COLO668 (cell line): ENCODE data around the gene GSE1.
A peak's percentile ranks its signal among the peaks of the same experiment; 100 is the strongest.

ENCODE experiments used
- DNase-seq: peaks from one replicate; lab custom pipeline; 2025; ENCODE audit not compliant: unreplicated experiment; lab: John Stamatoyannopoulos, UW

GSE1 gene

DNA sequence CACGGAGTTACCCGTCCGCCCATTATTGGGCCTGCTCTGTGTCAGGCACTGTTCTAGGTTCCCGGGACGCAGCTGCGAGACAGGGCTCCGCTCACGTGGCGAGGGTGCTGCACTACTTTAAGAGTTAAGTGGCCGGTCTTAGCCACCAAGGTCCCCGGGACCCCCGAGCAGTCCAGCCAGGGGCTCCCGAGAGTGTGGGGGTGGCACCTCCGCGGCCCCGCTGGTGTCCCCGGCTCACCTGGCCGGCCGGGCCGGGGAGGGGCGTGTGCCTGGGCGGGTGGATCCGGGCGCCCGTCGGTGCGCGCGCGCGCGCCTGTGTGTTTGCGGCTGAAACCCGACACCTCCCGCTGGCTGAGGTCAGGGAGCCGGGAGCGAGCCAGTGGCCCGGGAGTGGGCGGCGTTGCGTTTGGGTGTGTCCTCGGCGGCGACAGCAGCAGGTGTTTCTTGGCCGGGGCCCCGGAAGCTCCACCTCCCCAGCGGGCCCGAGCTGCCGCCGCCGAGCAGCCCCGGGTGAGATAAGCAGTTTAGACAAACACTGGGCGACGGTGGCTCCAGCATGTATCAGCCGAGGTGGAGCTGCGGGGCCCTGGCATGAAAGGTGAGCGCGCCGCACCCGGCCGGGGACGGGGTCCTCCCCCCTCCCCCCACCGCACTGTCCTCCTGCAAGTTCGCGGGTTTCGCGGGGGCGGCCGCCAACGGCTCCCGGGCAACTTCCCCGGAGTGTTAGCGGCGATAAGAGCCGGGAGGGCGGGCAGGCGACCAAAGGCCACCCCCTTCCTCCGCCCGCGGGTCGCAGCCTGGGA lies at the start of gene GSE1:
TSS of gene GSE1 (plus strand) at position 522 of the 803 bp plus-strand sequence. CDS start at position 592, 70 bp downstream.
- DNase-seq = peak; percentile 98

DNA sequence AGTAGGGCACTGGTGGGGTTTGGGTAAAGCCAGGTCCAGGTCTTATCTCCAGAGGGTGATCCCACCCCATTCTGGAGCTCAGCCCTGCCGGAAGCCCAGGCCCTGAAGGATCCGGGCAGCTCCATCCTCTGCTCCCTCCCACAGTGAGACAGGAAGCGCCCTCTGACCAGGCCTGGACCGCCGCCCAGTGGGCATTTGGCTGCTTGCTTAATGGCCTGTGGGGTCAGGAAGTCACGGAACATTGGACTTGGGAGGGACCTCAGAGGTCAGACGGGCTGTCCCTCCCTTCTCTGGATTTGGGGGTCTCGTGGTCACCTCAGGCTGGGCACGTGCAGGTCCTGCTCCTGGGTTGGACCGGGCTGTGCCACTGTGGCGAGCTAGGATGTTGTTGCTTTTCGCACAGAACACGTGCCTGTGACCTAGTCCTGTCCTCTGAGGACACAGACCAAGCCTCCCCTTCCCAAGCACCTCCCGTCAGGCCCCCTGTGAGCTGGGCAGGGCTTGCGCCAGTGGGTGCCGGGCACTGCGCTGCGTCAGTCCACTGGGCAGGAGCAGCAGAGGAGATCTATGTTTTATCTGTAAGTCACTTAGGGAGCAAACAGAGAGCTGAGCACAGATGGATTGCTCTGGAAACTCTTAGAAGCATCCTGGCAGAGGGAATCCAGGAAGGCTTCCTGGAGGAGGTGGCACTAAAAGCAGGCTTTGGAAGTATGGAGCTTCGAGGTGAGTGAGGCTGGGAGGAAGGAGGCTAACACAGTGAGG lies 49.4 kb upstream of the GSE1 start:
- DNase-seq = no peak

GRCh38 chr16:85564277-85565051 lies 48.7 kb upstream of the GSE1 start:
- DNase-seq = peak; percentile 30

GRCh38 chr16:85565340-85565739 lies 47.8 kb upstream of the GSE1 start:
- DNase-seq = no peak

DNA sequence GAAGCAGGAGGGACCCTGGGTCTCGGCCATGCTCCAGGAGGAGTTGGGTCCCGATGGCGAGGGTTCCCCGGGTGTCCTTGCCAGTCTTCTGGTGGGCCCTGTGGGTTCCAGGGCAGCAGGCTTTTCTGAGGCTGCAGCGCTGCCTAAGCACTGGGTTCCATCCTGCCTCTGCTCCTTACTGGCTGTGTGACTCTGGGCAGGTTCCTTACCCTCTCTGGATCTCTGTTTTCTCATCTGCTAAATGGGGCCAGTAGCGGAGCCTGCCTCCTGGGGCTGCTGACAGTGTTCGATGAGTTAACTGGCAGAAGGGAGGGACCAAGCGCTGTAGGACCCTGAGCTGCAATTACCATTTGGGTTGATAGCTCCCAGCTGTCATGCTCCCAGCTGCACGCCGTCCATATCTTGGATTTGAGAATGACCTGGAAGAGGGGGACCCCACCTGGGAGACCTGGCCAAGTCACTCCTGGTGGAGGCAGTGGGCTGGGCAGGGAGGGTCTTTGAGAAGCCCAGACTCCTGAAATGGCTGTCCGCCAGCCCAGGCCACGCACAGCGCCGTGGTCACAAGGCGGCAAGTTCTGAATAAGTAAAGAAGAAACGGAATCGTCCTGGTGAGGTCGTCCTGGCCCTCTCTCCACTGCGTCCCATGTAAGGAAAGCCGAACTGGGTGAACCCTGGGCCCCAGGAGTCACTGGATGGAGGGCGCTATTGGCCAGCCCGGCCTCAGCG lies 47.2 kb upstream of the GSE1 start:
- DNase-seq = no peak

- DNase-seq = no peak
Measured at GRCh38 chr16:85566561-85567100, 46.5 kb upstream of the GSE1 start.

DNA sequence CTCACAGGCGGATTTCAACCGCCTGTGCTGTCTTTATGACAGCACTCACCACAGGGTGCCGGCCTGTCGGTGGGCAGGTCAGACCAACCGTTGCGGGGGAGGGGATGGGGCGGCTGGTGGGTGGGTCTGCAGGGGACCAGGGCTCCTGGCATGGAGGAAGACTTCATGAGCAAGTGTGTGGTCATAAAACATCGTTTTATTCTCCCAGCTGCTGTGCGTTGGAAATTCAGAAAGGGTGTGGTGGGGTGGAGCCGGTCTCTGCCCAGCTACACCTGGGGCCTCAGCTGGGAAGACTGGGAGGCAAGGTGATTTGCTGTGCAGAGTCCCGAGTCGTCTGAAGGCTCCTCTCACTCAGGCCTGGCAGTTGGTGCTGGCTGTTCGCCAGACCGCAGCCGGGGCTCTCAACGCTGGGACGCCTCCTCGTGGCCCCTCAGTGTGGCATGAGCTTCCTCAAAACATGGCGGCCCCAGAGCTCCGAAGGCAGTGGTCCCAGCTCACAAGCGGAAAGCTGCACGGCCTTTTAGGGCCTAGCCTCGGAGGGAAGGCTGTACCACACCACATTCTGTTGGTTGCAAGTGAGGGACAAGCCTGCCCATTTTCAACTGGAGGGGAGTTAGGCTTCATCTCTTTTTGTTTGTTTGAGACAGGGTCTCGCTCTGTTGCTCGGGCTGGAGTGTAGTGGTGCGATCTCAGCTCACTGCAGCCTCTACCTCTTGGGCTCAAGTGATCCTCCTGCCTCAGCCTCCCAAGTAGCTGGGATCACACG lies 45.8 kb upstream of the GSE1 start:
- DNase-seq = peak; percentile 87

DNA sequence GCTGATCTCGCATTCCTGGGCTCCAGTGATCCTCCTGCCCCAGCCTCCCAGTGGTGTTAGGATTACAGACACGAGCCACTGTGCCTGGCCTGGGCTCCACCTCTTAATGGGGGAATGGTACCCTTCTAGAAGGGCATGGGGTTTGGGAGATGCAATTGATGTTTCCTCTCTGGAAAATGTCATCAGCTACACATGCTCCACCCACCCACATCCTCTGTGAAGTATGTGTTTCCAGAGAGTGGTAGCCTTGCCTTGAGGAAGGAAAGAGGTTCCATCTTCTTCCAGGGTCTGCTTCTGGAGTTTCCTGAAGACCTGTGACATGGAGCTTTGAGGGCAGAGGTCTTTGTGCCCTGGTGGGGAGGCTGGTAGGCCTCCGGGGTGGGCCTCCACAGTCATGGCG lies 45.2 kb upstream of the GSE1 start:
- DNase-seq = no peak

DNA sequence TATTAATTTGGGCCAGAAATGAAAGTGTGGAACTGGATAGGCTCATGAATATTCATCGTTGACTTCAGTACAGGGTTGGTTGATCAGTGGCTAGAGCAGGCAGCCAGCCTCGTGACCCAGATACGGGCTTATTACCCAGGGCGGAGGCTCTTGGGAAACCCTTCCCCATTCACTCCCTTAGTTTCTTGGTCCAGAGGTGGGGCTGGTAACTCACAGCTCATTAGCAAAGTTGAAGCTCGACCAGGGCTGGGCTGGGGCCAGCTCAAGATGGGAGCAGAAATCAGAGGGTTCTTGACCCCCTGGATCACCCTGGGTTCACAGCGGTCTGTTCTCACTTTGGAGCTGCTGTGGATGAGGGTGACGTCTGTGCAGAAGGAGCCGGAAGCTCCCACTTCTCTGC lies 44.6 kb upstream of the GSE1 start:
- DNase-seq = no peak

- no peak for DNase-seq
Measured at GRCh38 chr16:85569039-85569614, 44.0 kb upstream of the GSE1 start.

- peak; percentile 90 for DNase-seq
Measured at GRCh38 chr16:85569615-85570212, 43.4 kb upstream of the GSE1 start.

- DNase-seq = peak; percentile 52
Measured at GRCh38 chr16:85570213-85570734, 42.8 kb upstream of the GSE1 start.

GRCh38 chr16:85570735-85571562 lies 42.2 kb upstream of the GSE1 start:
- no peak for DNase-seq

GRCh38 chr16:85571563-85571812 lies 41.6 kb upstream of the GSE1 start:
- no peak for DNase-seq

DNA sequence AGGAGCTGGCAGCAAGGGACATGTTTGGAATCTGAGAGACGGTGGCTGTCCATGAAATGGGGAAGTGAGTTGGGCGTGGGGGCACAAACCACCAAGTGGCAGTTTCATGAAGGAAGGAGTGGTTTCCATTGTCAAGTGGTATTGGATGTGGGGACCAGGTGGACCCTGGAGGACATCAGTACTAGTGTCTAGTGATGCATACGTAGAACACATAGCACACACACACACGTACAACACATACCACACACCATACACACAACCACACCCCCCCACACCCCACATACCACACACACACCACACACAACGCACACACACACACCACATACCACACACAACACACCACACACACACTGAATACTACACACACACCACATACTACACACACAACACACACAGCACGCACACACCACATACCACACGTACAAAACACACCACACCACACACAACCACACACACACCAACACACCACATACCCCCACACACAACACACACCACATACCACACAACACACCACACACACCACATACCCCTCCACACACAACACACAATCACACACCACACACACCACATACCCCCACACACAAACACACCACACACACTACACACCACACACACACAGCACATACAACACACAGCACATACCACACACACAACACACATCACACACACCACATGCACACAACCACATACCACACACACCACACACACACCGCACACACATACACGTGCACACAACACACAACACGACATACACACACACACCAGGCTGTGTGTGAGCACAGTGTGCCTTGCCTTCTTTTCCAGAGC lies 41.1 kb upstream of the GSE1 start:
- DNase-seq = no peak

GRCh38 chr16:85573045-85573695 lies 40.0 kb upstream of the GSE1 start:
- no peak for DNase-seq
